DMS 273 treated with DMSO at 0.1 percent for 48 hours (cell line): ENCODE measurements around the gene INPP1.

Experiments used
- DNase-seq: peaks from one replicate; lab custom pipeline; 2025; lab: John Stamatoyannopoulos, UW

Gene INPP1

GRCh38 chr2:190408538-190409271, 65.3 kb downstream of the INPP1 start:
- DNase-seq = peak; percentile 48

GRCh38 chr2:190409616-190410015, 66.2 kb downstream of the INPP1 start:
- no peak for DNase-seq

GRCh38 chr2:190410166-190410565, 66.8 kb downstream of the INPP1 start:
- DNase-seq = no peak

GRCh38 chr2:190412966-190413365, 69.6 kb downstream of the INPP1 start:
- no peak for DNase-seq

GRCh38 chr2:190413421-190413820, 70.0 kb downstream of the INPP1 start:
- DNase-seq = no peak

GRCh38 chr2:190415251-190415650, 71.9 kb downstream of the INPP1 start:
- no peak for DNase-seq

- peak; percentile 87 for DNase-seq
Measured at GRCh38 chr2:190415794-190416775, 72.7 kb downstream of the INPP1 start.

GRCh38 chr2:190417045-190417842, 73.9 kb downstream of the INPP1 start:
- peak; percentile 67 for DNase-seq

GRCh38 chr2:190418727-190419126, 75.3 kb downstream of the INPP1 start:
- DNase-seq = no peak

- no peak for DNase-seq
Measured at GRCh38 chr2:190420801-190421200, 77.4 kb downstream of the INPP1 start.
